Posterior cingulate gyrus (tissue), 11 donors: Measurements from ENCODE around the gene TM7SF3.
"Not testable (repeated sequence)": the region's sequence is repeated elsewhere in the genome, so short reads cannot be mapped to it uniquely, and the experiment has no call there.

ENCODE experiments used
- DNase-seq, 10 donors: peaks; one replicate each; pipeline versions ENCODE4 v3.0.0 to v3.0.0-alpha.2; 2020 to 2021; ENCODE audit warnings: mixed read lengths in 3 of 10
- intact Hi-C: fragments of 100-400 bp; cut with DNase I; formaldehyde crosslinking; loops from one replicate; pipeline ENCODE4 v1.15.1; 2023

Gene TM7SF3

DNA sequence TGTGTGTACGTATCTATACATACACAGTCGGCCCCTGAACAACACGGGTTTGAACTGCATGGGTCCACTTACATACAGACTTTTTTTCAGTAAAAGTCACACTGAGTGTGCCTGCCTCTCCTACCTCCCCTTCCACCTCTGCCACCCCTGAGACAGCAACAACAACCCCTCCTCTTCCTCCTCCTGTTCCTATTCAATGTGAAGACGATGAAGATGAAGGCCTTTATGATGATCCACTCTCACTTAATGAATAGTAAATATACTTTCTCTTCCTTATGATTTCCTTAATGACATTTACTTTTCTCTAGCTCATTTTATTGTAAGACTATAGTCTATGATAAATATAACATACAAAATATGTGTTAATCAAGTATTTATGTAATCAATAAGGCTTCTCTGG lies 25.5 kb downstream of the TM7SF3 start:
- no peak for DNase-seq
- intact Hi-C loops, result no loop called here

DNA sequence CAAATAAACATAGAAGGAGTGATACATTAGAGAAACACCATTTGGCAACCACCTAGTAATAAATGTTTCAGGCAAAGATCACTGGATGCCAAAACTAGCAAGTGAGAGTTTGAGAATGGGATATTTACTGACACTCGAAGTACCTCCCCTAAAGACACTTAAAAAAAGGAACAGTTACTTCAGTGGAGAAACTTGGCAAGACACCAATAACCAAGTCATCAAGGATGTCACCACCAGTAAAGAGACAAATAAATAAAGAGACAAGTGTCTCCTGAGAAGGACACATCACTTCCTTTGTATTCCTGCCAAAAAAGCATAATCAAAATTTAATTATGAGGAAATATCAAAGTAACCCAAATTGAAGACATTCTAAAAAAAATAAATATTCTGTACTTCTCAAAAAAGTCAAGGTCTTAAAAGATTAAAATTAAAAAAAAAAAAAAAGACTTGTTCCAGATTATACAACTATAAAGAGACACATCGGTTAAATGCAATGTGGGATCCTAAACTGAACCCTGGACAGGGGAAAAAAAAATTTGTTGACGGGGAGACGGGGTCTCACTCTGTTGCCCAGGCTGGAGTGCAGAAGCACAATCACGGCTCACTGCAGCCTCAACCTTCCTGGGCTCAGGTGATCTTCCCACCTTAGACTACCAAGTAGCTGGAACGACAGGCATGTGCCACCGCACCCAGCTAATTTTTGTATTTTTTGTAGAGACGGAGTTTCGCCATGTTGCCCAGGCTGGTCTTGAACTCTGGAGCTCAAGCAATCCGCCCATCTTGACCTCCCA lies 26.4 kb downstream of the TM7SF3 start:
- no peak for DNase-seq

DNA sequence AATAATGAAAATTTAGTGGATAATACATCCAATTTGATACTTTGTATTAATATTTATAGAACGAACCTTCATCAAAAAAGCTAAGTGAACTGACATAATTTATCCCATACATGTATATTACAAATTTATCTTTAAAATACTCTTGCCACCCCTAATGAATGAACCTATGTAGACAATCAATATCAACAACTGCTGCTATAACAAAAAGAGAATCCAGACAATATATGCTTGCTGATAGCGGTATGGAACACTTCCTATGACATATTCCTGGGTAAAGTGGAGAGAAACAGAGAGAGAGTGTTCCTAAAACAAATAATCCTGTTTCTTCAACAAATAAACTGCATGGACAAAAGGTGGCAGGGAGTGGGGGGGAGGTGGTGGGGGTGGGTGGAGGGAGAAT lies 31.3 kb downstream of the TM7SF3 start:
- intact Hi-C loops, result no loop called here

More for the DNA sequence above, 26.4 kb downstream of the TM7SF3 start:
- intact Hi-C loops, result no loop called here

DNA sequence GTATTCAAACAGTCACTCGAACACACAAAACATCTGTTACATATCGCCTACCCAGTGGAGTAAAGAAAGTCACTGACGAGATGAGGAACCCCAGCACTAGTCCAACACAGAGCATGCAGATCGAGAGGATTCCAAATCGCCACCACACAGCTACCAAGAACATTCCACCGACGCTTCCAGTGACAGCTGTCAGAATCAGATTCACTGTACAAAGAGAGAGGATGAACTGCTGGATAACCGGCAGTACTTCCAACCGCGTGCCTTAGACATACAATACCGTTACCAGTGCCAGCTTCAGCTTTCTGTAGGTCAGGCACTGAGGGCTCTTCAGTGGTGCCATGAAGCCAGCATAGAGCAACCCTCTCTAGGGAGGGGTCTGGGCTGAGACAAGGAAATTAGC lies 34.5 kb downstream of the TM7SF3 start:
- intact Hi-C loops, result no loop called here
- DNase-seq, result no peak

More for the DNA sequence above, 31.3 kb downstream of the TM7SF3 start:
- DNase-seq, result no peak

DNA sequence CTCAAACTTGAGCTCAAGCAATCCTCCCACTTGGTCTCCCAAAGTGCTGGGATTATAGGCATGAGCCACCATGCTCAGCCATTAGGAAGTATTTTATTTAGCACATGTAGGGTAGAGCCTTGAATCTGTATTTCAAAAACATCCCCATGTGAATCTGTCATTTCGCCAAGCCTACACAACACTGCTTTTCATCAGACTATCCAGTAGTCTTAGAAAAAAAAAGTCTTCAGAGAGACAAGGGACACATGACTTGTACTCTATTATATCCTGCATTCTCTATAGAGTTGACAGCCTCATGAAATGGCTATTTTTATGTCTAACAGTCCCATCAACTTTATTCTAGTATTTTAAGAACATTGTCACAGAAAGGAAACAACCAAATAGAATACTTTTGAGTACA lies 35.4 kb downstream of the TM7SF3 start:
- intact Hi-C loops, result no loop called here
- DNase-seq, result no peak

DNA sequence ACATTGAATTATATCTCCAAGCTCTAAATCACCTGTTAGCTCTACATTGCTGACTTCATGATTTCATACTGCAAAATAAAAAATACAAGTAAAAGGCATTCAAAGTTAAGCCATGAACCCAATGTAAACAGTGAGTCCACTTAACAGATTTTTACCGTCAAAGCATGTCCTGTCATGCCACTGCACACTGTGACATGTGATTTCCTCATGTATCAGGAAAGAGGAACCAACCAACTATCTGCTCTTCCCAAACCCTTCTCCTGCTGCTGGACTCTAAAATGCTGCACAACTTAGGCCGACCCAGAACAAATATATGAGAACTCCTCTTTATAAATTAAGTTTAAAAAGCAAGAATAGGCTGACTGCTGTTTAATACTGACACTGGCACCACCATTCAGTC lies 37.5 kb downstream of the TM7SF3 start:
- intact Hi-C loops, result no loop called here
- DNase-seq, result no peak

DNA sequence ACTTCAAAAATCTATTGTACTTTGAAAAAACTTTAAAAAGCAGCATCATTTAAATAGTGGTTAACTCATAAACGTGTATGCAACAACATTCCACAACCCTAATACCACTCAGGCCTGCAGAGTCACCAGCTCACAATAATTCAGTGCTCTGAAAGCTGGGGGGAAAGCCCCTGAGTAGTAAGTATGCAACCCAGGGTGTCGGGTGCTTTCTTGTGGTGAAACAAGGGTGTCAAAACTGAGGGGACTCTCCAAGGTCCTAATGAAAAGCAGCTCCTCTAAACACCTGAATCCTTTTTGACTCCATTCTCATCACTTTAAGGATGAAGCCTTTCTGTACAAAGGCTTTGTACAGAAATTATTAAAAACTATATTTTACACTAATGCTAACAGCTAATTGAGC lies 42.2 kb downstream of the TM7SF3 start:
- intact Hi-C loops, result no loop called here
- no peak for DNase-seq

DNA sequence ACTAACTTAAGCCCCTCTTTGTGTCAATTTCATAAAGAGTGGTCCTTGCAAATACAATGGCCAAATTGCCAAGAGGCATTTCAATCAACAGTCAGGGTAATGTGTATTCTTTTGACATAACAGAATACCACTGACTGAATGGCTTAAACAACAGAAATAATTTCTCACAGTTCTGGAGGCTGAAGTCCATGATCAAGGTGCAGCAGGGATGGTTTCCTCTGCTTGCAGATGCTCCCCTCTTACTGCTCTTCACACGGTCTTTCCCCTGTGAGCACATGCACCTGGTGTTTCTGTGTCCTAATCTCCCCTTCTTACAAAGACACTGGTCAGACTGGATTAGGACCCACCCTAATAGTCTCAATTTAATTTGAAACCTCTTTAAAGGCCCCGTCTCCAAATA lies 44.0 kb downstream of the TM7SF3 start:
- intact Hi-C loops, result no loop called here
- no peak for DNase-seq

DNA sequence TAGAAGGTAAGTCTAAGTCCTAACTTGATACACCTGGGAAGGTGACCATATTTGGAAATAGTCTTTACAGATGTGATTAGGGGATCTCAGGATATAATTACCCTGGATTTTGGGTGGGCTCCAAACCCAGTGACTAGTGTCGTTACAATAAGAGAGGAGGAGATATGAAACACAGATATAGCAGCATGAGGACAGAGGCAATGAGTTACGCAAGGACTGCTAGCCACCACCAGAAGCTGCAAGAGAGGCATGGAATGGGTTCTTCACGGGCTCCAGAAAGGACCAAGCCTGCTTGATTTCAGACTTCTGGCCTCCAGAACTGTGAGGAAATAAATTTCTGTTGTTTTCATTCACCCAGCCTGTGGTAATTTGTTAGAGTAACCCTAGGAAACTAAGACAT lies 47.3 kb downstream of the TM7SF3 start:
- no peak for DNase-seq
- intact Hi-C loops, result no loop called here

DNA sequence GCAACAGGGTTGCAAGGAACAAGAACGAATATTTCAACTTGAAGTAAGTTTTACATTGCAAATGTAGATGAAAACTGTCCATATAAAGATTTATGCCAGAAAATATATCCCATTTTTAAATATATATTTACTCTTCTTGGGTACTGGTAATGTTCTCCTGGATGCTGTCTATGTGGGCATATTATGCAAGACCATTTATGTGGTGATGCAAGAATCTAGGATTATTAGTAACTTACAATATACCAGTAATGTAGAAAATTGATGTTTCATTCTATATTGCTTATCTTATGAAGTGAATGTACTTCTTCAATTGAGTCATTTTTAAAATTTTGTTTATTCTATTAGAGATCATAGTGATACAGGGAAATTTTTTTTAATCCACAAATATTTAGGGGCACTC lies 50.8 kb downstream of the TM7SF3 start:
- no peak for DNase-seq

DNA sequence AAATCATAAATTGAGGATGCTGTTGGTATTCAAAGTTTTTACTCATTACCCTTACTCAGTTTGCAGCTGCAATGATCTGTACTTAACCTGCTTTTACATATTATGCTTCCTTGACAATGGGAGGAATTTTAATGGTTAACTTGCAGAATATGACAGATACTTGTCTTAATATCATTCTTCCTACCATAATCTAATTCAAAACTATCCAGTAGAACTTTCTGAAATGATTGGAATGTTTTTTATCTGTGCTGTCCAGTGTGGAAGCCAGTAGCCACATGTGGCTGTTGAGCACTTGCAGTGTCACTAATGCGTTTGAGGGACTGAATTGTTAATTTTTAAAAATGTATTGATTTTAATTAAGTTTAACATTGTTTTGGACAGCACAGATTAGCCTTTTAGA lies 52.4 kb downstream of the TM7SF3 start:
- no peak for DNase-seq
- intact Hi-C loops, result no loop called here

More for the DNA sequence above, 50.8 kb downstream of the TM7SF3 start:
- intact Hi-C loops, result no loop called here

DNA sequence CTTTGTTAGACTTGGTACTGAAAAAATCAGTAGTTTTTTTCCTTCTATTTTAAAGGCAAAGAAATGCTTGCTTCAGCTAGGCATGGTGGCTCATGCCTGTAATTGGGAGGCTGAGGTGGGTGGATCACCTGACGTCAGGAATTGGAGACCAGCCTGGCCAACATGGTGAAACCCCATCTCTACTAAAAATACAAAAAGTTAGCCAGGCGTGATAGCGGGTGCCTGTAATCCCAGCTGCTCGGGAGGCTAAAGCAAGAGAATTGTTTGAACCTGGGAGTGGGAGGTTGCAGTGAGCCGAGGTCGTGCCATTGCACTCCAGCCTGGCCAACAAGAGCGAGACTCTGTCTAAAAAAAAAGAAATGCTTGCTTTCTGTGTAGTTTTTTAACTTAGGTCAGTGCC lies 52.8 kb downstream of the TM7SF3 start:
- intact Hi-C loops, DNase-seq: not testable (repeated sequence)

DNA sequence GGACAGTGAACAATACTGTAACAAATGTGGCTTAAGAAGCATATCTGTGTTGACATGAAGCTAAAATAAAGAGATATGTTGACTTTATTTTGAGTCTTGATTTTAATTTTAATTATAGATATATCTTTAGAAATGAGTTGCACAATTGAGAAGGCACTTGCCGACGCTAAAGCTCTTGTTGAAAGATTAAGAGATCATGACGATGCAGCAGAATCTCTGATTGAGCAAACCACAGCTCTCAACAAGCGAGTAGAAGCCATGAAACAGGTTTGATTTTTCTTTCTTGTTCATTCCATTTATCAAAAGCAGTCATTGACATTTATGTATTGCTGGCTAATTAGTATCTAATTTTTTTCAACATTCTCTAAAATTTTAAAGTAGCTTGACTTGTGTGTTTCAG lies 60.2 kb downstream of the TM7SF3 start:
- intact Hi-C loops, result no loop called here
- DNase-seq, result no peak

DNA sequence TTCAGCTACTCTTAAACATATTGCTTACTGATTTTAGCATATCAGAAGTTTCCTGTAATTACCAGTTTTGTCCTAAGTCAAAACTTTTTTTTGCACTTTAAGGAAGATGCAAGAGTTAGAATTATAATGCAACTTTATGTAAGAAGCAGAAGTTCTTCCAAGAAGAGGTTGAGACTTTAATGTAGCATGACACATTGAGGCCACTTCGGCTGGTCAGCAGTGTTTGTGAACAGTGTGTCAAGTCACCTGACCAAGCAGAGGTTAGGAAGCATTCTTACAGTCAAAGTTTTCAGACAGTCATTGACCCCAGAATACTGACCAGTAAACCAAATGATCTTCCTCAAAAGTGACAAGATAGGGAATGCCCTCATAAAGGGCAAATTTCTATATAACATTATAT lies 60.7 kb downstream of the TM7SF3 start:
- intact Hi-C loops, result no loop called here
- DNase-seq, result no peak

DNA sequence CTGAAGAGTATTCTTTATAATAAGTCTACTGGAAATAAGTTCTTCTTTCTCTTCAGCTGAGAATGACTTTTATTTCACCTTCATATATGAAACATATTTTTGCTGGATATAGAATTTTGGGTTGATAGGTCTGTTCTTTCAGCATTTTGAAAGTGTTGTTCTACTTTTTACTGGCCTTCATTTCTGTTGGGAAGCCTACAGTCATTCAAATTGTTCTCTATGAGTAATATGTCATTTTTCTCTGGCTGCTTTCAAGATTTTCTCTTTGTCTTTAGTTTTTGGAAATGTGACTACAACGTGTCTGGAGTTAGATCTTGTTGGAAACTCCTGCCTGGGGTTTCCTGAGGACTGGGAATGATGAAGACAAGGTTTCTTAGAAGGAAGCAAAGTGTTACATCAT lies 65.9 kb downstream of the TM7SF3 start:
- no peak for DNase-seq
- intact Hi-C loops, result no loop called here

DNA sequence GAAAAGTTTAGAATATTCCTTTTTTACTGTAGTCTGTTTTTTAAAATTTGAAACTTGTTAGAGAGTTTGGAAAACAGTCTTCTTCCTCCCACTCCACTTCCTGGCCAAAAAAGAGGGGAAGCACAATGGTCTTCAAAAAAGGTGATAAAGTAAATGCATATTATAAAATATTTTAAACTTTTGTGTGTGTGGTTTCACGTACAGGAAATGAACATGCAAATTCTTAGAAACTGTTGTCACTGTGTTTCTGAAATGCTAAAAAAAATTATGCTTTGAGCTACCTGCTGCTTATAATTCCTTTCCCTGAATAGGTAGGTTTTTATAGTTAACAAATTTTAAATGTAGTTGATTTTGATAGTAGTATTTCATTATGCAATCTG lies 73.0 kb downstream of the TM7SF3 start:
- no peak for DNase-seq
- intact Hi-C loops, result no loop called here

DNA sequence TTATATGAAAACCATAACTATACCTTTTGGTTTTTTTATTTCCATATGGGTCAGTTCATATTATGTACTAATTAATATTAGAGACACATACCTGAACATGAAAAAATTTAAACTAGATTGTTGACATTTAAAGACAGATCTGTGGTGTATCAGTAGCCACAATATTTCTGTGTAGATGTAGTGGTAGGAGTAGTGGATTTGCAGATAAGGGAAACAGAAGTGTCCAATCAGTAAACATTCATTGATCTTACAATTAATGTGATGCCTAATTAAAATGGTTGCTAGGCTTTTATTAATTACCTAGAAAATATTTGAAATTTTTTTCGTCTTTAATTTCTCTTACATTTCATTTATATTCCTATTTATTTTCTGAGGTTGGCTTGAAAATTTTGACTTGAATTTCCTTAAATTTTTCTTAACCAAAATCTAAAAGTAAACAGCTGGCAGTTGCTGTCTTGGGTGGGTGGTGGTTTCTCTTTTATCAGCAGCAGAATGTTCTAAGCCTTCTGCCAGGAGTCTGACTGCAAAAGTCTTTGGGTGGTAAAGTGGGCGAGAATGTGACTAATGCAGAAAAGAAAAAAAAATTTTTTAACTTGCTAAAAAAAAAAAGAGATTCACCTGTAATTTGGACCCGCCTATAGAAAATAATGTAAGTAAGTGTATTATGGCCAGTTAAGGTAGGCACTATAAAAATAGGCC lies 73.5 kb downstream of the TM7SF3 start:
- no peak for DNase-seq
- intact Hi-C loops, result no loop called here

DNA sequence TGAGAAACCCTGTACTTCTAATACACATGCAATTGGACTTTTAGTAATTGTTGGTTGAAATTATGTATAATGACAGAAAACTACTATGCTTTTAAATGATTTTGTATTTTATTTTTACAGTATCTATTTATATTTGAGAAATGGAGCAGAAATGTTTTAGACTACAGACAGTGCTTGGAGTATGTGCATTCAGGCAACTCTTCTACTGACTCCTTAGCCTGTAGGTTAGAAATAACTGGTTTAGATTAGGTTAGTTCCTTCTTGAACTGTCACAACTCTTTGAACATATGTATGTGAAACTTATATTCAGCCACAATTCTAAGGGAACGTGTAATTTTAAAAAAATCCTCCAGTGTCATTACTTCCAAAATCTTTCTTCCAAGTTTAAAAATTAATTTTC lies 74.2 kb downstream of the TM7SF3 start:
- DNase-seq, result no peak
- intact Hi-C loops, result loop anchor here (2.0 to 5.0 kb wide), 3 partner anchors 53 to 818 kb away; partner anchors contain the start of gene TM7SF3

DNA sequence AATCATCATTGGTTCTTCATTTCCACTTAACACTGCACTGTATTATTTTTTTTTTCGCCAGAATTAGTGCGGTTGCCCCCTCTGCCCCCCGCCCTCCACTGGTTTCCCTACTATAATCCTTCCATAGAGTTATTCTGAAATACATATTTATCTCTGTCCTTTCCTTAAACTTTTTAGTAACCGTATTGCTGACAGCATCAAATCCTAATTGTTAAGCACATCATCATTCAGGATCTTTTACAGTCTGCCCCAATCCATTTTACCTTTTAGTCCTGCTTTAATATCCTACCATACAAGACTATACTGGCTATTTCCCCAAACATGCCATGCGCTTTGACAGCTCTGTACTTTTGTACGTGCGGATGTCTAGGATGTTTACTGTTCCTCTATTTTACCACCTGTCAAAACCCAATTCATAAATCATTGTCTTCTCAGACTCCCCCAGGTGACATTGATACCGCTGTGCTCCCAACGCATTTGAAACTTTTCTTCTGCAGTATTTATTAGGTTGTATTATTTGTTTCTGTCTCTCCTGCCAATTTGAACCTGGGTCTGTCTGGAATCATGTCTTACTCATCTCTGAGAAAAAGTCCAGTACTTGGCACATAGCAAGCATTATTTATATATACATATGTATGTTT lies 74.9 kb downstream of the TM7SF3 start:
- intact Hi-C loops, result loop anchor here (2.0 to 5.0 kb wide), 3 partner anchors 52 to 817 kb away; partner anchors contain the start of gene TM7SF3

DNA sequence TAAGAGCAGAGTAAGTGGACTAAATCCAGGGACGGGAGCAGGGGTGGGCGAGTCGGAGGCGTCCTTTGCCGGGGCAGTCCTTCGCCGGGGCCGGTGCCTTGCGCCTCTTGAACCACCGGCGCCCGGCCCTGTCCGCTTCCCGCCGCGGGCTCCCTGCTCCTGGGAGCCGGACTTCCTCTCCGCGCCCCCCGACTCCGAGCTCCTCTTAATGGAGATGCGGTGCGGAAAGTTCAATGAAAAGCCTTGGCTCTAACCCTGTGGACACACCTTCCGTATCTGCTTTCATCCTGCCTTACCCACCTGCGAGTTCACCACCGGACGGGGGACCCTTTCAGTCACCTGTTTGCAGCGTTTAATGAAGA lies 75.5 kb downstream of the TM7SF3 start:
- intact Hi-C loops, result loop anchor here (2.0 to 5.0 kb wide), 3 partner anchors 51 to 816 kb away; partner anchors contain the start of gene TM7SF3
- peak in 1 of 10 donors; percentile 32 for DNase-seq

More for the DNA sequence above, 74.9 kb downstream of the TM7SF3 start:
- DNase-seq, result no peak
